Calu3 (cell line): ENCODE data around the gene HRH3. TPM values are rescaled to one million over a fixed set of nuclear protein-coding genes. Genes with fewer than 3 reads are reported as not detected.

Experiments used
- BruUV-seq: library from RNA; stranded (reverse); fragments of 400-500 nt; replicated peaks from 2 replicates; lab custom pipeline; 2021; lab: Mats Ljungman, UMichigan
- CTCF ChIA-PET: fragments of 300-600 bp; sonication (Branson Sonifier 250); formaldehyde crosslinking; loops from one replicate; lab custom pipeline; 2022; ENCODE audit warnings: antibody characterized with exemption; lab: Charles Lee
- DNase-seq: peaks from one replicate; pipeline ENCODE4 v3.0.0; 2022
- H3K27ac Mint-ChIP-seq: one replicate; pipeline ENCODE4 v1.8.0; 2022; ENCODE audit warnings: mixed read lengths; ENCODE audit not compliant: unreplicated experiment
- H3K27me3 Mint-ChIP-seq: one replicate; pipeline ENCODE4 v1.8.0; 2022; ENCODE audit warnings: mixed read lengths; ENCODE audit not compliant: unreplicated experiment
- H3K36me3 Mint-ChIP-seq: one replicate; pipeline ENCODE4 v1.8.0; 2022; ENCODE audit warnings: mild to moderate bottlenecking, moderate library complexity, mixed read lengths; ENCODE audit not compliant: insufficient read depth, unreplicated experiment
- H3K4me1 Mint-ChIP-seq: one replicate; pipeline ENCODE4 v1.8.0; 2022; ENCODE audit warnings: mild to moderate bottlenecking, low read depth, mixed read lengths; ENCODE audit not compliant: unreplicated experiment
- H3K4me3 Mint-ChIP-seq: one replicate; pipeline ENCODE4 v1.8.0; 2022; ENCODE audit warnings: mild to moderate bottlenecking, low read depth, moderate library complexity, mixed read lengths; ENCODE audit not compliant: unreplicated experiment
- H3K9me3 Mint-ChIP-seq: one replicate; pipeline ENCODE4 v1.8.0; 2022; ENCODE audit warnings: low read depth, mixed read lengths; ENCODE audit not compliant: unreplicated experiment
- CTCF ChIP-seq: fragments of 200-600 bp; IDR thresholded peaks from one replicate; pipeline ENCODE4 v1.8.0; 2022; ENCODE audit warnings: antibody characterized with exemption; ENCODE audit not compliant: unreplicated experiment
- intact Hi-C: fragments of 100-400 bp; cut with micrococcal nuclease; formaldehyde crosslinking; loops from one replicate; pipeline ENCODE4 v1.10.0; 2022; ENCODE audit not compliant: unreplicated experiment
- total RNA-seq: library from RNA; stranded (reverse); gene quantifications from 2 replicates; pipeline ENCODE4 v1.2.3, GENCODE V29; 2022

The HRH3 gene
- total RNA-seq, 1 experiment from 2014 or later = not detected

- intact Hi-C loops = no loop called here
- Mint-ChIP-seq H3K9me3 (no peaks in the 10 kb centered on the region), H3K36me3 (peaks cover 15% of the 10 kb centered on the region), H3K4me1 (peaks cover 19% of the 10 kb centered on the region), H3K4me3 (no peak overlapping the region), H3K27me3 (peaks cover 100% of the 10 kb centered on the region), H3K27ac (no peak overlapping the region)
- DNase-seq = no peak
- BruUV-seq = no TSS peak
- CTCF ChIA-PET = interaction anchor here (0.6 kb wide), 1 partner anchor 68 kb away, joined by 4 read pairs; no protein-coding TSS in a partner anchor
- TF ChIP-seq CTCF = no peak
These were observed 839 bp upstream of the HRH3 start for GRCh38 chr20:62220666-62221568.

GRCh38 chr20:62219101-62219991 lies 732 bp downstream of the HRH3 start:
- intact Hi-C loops = no loop called here
- peaks cover 15% of the 10 kb centered on the region for H3K36me3 Mint-ChIP-seq
- H3K4me1 Mint-ChIP-seq = peaks cover 19% of the 10 kb centered on the region
- no peaks in the 10 kb centered on the region for H3K9me3 Mint-ChIP-seq
- peaks cover 100% of the 10 kb centered on the region for H3K27me3 Mint-ChIP-seq
- peak overlapping the region; percentile 61 for H3K4me3 Mint-ChIP-seq
- no peak overlapping the region for H3K27ac Mint-ChIP-seq
- DNase-seq = peak; percentile 35
- TF ChIP-seq CTCF = no peak
- no TSS peak for BruUV-seq
- CTCF ChIA-PET = no interaction called here

GRCh38 chr20:62217913-62218773 lies 1.9 kb downstream of the HRH3 start:
- no peak overlapping the region for H3K27ac Mint-ChIP-seq
- no TSS peak for BruUV-seq
- H3K9me3 Mint-ChIP-seq = no peaks in the 10 kb centered on the region
- peaks cover 100% of the 10 kb centered on the region for H3K27me3 Mint-ChIP-seq
- no peak overlapping the region for H3K4me3 Mint-ChIP-seq
- peaks cover 15% of the 10 kb centered on the region for H3K36me3 Mint-ChIP-seq
- no peak for TF ChIP-seq CTCF
- intact Hi-C loops = no loop called here
- no peak for DNase-seq
- H3K4me1 Mint-ChIP-seq = peaks cover 27% of the 10 kb centered on the region
- CTCF ChIA-PET = no interaction called here
